Activated CD8-positive, alpha-beta T cell treated with anti-CD3 and anti-CD28 coated beads for 36 hours (primary cell): ENCODE measurements around the gene FAM3B. TPM values are rescaled to one million over a fixed set of nuclear protein-coding genes. Genes with fewer than 3 reads are reported as not detected.

Experiments
- ATAC-seq: fragments of 200-7000 bp; cut with Tn5 transposase; one replicate; pipeline ENCODE4 v1.10.0; 2021; ENCODE audit warnings: mild to moderate bottlenecking, moderate library complexity
- CTCF ChIA-PET: fragments of 350-600 bp; sonication (Branson Sonifier 250); formaldehyde crosslinking; loops from one replicate; lab custom pipeline; 2021; ENCODE audit warnings: antibody characterized with exemption; lab: Charles Lee
- POLR2A ChIA-PET: fragments of 350-600 bp; sonication (Branson Sonifier 250); formaldehyde crosslinking; loops from one replicate; lab custom pipeline; 2021; ENCODE audit warnings: antibody characterized with exemption; lab: Charles Lee
- DNase-seq: peaks from one replicate; pipeline ENCODE4 v3.0.0-alpha.2; 2020
- H3K27ac Mint-ChIP-seq: one replicate; pipeline ENCODE4 v1.8.0; 2021; ENCODE audit warnings: mild to moderate bottlenecking, mixed read lengths
- H3K27me3 Mint-ChIP-seq: one replicate; pipeline ENCODE4 v1.8.0; 2021; ENCODE audit warnings: mixed read lengths
- H3K36me3 Mint-ChIP-seq: one replicate; pipeline ENCODE4 v1.8.0; 2021; ENCODE audit warnings: low read depth, mixed read lengths
- H3K4me1 Mint-ChIP-seq: one replicate; pipeline ENCODE4 v1.8.0; 2021; ENCODE audit warnings: low read depth, mixed read lengths
- H3K4me3 Mint-ChIP-seq: one replicate; pipeline ENCODE4 v1.8.0; 2021; ENCODE audit warnings: mild to moderate bottlenecking, moderate library complexity, mixed read lengths
- H3K9me3 Mint-ChIP-seq: one replicate; pipeline ENCODE4 v1.8.0; 2021; ENCODE audit warnings: mixed read lengths
- intact Hi-C: fragments of 100-400 bp; cut with micrococcal nuclease; formaldehyde crosslinking; loops from one replicate; pipeline ENCODE4 v1.10.0; 2022
- total RNA-seq, 2 experiments: library from RNA; stranded (reverse); gene quantifications; one replicate each; pipeline ENCODE4 v1.2.3, GENCODE V29; 2021
- TF ChIP-seq, protein P1 (sequence below): fragments of 200-600 bp; IDR thresholded peaks from one replicate; pipeline ENCODE4 v1.8.0; 2022; ENCODE audit warnings: antibody characterized with exemption, mild to moderate bottlenecking

The FAM3B gene
- total RNA-seq, 2 experiments from 2014 or later: not detected

DNA sequence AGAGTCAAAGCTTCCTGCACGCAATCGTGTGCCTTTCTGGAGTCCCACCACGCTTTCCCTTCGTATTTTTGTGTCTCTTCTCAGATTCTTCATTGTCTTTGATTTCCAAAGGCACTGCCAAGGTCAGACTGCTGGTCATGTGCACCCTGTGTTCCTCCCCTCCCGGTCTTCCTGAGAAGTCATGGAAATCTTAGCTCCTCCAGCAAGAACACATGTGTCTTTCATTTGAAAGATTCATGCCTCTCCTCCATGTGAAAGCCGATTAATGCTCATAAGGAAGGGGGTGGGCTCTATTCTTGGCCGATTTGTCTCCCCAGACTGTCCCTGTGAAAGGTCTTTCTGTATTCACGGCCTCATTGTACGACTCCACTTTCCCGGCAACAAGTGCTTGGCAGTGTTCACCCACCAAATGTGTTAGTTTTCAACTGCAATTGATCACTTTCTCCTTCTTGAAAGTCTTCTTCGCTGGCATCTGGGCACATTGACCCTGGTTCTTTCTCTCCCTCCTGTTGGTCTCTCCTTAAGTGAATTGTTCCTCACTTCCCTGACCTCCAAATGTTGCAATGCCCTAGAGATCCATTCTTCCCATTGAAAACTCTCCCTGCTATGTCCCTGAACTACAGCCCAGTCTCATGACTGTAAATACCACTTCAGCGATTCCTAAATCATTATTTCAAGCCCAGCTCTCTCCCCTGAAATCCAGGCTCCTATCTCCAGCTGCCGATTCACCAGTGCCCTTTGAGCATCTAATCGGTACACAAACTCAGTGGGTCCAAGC lies 70.6 kb downstream of the FAM3B start:
- H3K36me3 Mint-ChIP-seq: no peaks in the 10 kb centered on the region
- ATAC-seq (no peak), DNase-seq (no peak)
- no peaks in the 10 kb centered on the region for H3K27me3 Mint-ChIP-seq
- intact Hi-C loops: no loop called here
- H3K4me1 Mint-ChIP-seq: no peaks in the 10 kb centered on the region
- TF ChIP-seq, protein P1, sequence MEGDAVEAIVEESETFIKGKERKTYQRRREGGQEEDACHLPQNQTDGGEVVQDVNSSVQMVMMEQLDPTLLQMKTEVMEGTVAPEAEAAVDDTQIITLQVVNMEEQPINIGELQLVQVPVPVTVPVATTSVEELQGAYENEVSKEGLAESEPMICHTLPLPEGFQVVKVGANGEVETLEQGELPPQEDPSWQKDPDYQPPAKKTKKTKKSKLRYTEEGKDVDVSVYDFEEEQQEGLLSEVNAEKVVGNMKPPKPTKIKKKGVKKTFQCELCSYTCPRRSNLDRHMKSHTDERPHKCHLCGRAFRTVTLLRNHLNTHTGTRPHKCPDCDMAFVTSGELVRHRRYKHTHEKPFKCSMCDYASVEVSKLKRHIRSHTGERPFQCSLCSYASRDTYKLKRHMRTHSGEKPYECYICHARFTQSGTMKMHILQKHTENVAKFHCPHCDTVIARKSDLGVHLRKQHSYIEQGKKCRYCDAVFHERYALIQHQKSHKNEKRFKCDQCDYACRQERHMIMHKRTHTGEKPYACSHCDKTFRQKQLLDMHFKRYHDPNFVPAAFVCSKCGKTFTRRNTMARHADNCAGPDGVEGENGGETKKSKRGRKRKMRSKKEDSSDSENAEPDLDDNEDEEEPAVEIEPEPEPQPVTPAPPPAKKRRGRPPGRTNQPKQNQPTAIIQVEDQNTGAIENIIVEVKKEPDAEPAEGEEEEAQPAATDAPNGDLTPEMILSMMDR: no peak
- no peak overlapping the region for H3K27ac Mint-ChIP-seq
- no peaks in the 10 kb centered on the region for H3K9me3 Mint-ChIP-seq
- H3K4me3 Mint-ChIP-seq: no peak overlapping the region
- ChIA-PET CTCF (no interaction called here), POLR2A (no interaction called here)

DNA sequence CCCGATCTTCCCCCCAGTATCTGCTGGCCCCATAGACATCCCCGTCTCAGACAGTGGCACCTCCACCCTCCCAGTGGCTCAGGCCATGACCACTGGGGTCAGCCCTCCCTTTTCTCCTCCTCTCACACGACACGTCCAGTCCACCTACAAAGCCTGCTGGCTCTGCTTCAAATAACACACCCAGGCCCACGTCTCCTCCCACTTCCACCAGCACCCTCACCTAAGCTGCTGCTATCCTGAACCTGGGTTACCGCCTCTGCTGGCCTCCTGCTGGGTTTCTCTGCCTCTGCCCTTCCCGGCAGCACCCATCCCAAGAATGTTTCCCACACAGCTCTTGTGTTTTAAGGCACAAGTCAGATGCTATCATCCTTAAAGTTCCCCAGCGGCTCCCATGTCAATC lies 71.2 kb downstream of the FAM3B start:
- Mint-ChIP-seq H3K4me1 (no peaks in the 10 kb centered on the region), H3K27ac (no peak overlapping the region), H3K9me3 (no peaks in the 10 kb centered on the region), H3K4me3 (no peak overlapping the region), H3K27me3 (no peaks in the 10 kb centered on the region), H3K36me3 (no peaks in the 10 kb centered on the region)
- intact Hi-C loops: no loop called here
- ChIA-PET POLR2A (interaction anchor here (0.5 kb wide), 1 partner anchor 10 kb away, joined by 3 read pairs; no protein-coding TSS in a partner anchor), CTCF (no interaction called here)
- no peak for ATAC-seq
- TF ChIP-seq, protein P1: no peak
- no peak for DNase-seq

DNA sequence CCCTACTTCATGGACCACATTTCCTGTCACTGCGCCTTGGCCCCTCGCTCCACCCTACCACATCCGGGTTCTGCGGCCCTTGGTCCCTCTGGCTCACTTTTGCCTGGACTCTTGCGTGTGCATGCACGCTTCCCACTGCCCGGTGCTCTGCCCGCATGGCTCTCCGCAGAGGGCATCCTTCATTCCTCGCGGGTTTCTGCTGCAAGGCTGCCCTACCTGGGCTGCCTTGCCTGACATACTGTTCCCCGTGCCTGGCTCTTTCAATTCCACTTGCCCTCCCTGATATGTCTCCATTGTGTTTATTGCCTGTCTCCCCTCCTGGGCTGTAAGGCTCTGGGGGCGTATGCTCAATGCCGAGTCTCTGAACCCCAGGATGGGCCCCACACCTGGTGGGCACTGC lies 71.7 kb downstream of the FAM3B start:
- Mint-ChIP-seq H3K4me1 (no peaks in the 10 kb centered on the region), H3K36me3 (no peaks in the 10 kb centered on the region), H3K4me3 (no peak overlapping the region), H3K27ac (no peak overlapping the region), H3K27me3 (no peaks in the 10 kb centered on the region), H3K9me3 (no peaks in the 10 kb centered on the region)
- DNase-seq (no peak), ATAC-seq (no peak)
- POLR2A ChIA-PET: interaction anchor here (0.5 kb wide), 1 partner anchor 9 kb away, joined by 3 read pairs; no protein-coding TSS in a partner anchor
- intact Hi-C loops: no loop called here
- CTCF ChIA-PET: interaction anchor here (1.2 kb wide), 1 partner anchor 105 kb away, joined by 3 read pairs; no protein-coding TSS in a partner anchor
- TF ChIP-seq, protein P1: no peak

DNA sequence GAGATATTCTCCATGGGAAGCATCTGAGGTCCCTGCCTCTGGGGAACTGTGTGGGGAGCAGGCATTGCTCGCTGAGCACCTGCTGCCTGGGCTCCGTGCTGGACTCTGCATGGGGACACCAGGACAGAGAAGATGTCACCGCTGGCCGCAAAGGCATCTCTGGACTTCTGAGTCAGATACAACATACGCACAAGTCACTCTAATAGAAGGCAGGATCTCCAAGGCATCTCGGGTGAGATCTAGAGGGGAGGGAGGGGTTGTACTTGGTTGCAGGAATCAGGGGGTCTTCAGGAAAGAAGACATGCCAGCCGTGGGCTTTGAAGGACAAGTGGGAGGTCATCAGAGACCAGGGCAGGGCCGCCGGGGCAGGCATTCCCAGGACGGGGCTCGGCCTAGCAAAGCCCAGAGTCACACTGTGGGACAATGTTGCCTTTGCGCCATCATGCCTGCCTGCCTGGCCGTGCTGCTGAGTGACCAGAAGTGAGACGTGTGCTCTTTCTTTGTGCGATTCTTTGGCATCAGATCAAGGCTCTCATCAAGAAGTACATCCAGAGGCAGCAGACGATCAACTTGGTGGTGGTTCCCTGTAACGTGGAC lies 73.5 kb downstream of the FAM3B start:
- Mint-ChIP-seq H3K4me1 (no peaks in the 10 kb centered on the region), H3K27ac (no peak overlapping the region), H3K36me3 (no peaks in the 10 kb centered on the region), H3K4me3 (no peak overlapping the region), H3K9me3 (no peaks in the 10 kb centered on the region), H3K27me3 (no peaks in the 10 kb centered on the region)
- CTCF ChIA-PET: no interaction called here
- TF ChIP-seq, protein P1: no peak
- POLR2A ChIA-PET: no interaction called here
- DNase-seq (no peak), ATAC-seq (no peak)
- intact Hi-C loops: no loop called here

DNA sequence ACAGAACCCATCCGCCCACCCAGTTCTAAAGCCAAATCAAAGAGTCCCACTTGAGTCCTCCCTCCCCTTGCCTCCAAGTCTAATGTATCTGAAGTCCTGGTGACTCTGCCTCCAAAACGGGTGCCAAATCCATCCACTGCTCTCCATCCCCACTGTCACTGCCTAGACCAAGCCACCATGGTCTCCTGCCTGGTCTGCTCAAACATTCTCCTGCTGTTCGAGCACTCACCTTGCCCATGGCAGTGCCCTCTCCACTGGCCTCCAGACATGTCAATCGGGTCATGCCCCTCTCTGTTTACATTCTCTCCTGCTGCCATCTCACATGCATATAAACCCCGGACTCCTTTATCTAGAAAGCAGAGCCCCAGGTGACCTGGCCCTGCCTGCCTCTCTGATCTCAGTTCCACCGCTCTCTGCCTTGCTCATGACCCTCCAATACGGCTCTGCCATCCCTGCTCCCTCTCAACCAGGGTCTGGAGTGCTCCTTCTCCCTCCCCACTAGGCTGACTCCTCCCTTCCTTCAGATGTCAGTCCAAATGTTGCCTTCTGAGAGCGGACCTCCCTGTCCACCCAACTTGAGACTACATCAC lies 77.4 kb downstream of the FAM3B start:
- no peak for DNase-seq
- ChIA-PET POLR2A (no interaction called here), CTCF (no interaction called here)
- TF ChIP-seq, protein P1: no peak
- ATAC-seq: no peak
- H3K27me3 Mint-ChIP-seq: no peaks in the 10 kb centered on the region
- H3K4me3 Mint-ChIP-seq: no peak overlapping the region
- H3K4me1 Mint-ChIP-seq: no peaks in the 10 kb centered on the region
- H3K36me3 Mint-ChIP-seq: peaks cover 3% of the 10 kb centered on the region
- no peak overlapping the region for H3K27ac Mint-ChIP-seq
- H3K9me3 Mint-ChIP-seq: no peaks in the 10 kb centered on the region
- intact Hi-C loops: no loop called here
